DOHH2 (cell line): Measurements from ENCODE around the gene FCHSD2.

Experiments
- H3F3A ChIP-seq: fragments of 200-600 bp; sonication (generic), shearing (Covaris generic); 2 replicates; pipeline ENCODE4 v1.6.0; 2016; ENCODE audit warnings: antibody characterized with exemption, mild to moderate bottlenecking; ENCODE audit not compliant: control insufficient read depth, insufficient read depth
- H3K27ac ChIP-seq: fragments of 200-600 bp; sonication (generic); 2 replicates; pipeline ENCODE4 v1.5.1; 2014; ENCODE audit warnings: low read depth, mild to moderate bottlenecking, low read length, moderate library complexity
- H3K27me3 ChIP-seq: fragments of 200-600 bp; sonication (generic); 2 replicates; pipeline ENCODE4 v1.6.1; 2014; ENCODE audit warnings: mild to moderate bottlenecking, low read length, mixed read lengths; ENCODE audit not compliant: control insufficient read depth
- H3K36me3 ChIP-seq: fragments of 200-600 bp; sonication (generic); 2 replicates; pipeline ENCODE4 v1.6.1; 2014; ENCODE audit warnings: mild to moderate bottlenecking, low read length, moderate library complexity, mixed read lengths; ENCODE audit not compliant: control insufficient read depth
- H3K4me1 ChIP-seq: fragments of 200-600 bp; sonication (generic); 2 replicates; pipeline ENCODE4 v1.6.1; 2014; ENCODE audit warnings: mild to moderate bottlenecking, low read length, mixed read lengths; ENCODE audit not compliant: control insufficient read depth
- H3K4me2 ChIP-seq: fragments of 200-600 bp; sonication (generic); 2 replicates; pipeline ENCODE4 v1.6.0; 2014; ENCODE audit warnings: mild to moderate bottlenecking, low read length, moderate library complexity
- H3K4me3 ChIP-seq: fragments of 200-600 bp; sonication (generic); 2 replicates; pipeline ENCODE4 v1.5.1; 2014; ENCODE audit warnings: mild to moderate bottlenecking, low read length, mixed read lengths
- H3K79me2 ChIP-seq: fragments of 200-600 bp; sonication (generic); 2 replicates; pipeline ENCODE4 v1.6.1; 2014; ENCODE audit warnings: mild to moderate bottlenecking, low read length, mixed read lengths; ENCODE audit not compliant: control insufficient read depth
- H3K9me2 ChIP-seq: fragments of 200-600 bp; sonication (generic); replicated peaks from 2 replicates; pipeline ENCODE4 v1.6.1; 2014; ENCODE audit warnings: mild to moderate bottlenecking, low read length, mixed read lengths; ENCODE audit not compliant: control insufficient read depth
- H3K9me3 ChIP-seq: fragments of 200-600 bp; sonication (generic); 2 replicates; pipeline ENCODE4 v1.6.1; 2014; ENCODE audit warnings: antibody characterized with exemption, low read length, mixed read lengths; ENCODE audit not compliant: control insufficient read depth, insufficient read depth
- H4K20me1 ChIP-seq: fragments of 200-600 bp; sonication (generic); 2 replicates; pipeline ENCODE4 v1.6.0; 2014; ENCODE audit warnings: low read depth, mild to moderate bottlenecking, antibody characterized with exemption, low read length, moderate library complexity; ENCODE audit not compliant: control insufficient read depth, insufficient read depth
- EZH2phosphoT487 ChIP-seq: fragments of 200-600 bp; sonication (generic); IDR thresholded peaks from 2 replicates; pipeline ENCODE4 v1.6.1; 2017; ENCODE audit warnings: borderline replicate concordance, mild to moderate bottlenecking, antibody characterized with exemption, low read length, moderate library complexity, mixed read lengths
- TF ChIP-seq, protein P1 (sequence below): fragments of 200-600 bp; sonication (generic); IDR thresholded peaks from one replicate; pipeline ENCODE4 v1.5.1; 2014; ENCODE audit warnings: antibody characterized with exemption, mild to moderate bottlenecking, low read depth, low read length; ENCODE audit not compliant: poor library complexity, severe bottlenecking

Gene FCHSD2

DNA sequence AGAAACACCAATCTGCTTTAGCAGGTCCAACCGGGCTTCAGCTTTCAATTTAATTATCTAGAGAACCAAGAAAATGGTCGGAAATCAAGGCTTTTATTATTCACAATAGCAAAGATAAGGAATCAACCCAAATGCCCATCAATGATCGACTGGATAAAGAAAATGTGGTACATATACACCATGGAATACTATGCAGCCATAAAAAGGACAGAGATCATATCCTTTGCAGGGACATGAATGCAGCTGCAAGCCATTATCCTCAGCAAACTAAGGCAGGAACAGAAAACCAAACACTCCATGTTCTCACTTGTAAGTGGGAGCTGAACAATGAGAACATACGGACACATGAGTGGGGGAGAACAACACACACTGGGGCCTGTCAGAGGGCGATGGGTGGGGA is 274.1 kb downstream of the FCHSD2 start:
- Histone ChIP-seq H3K79me2 (peaks cover 1% of the 10 kb centered on the region; the same call in 1 of the 2 replicates), H3K27ac (no peak overlapping the region), H3K36me3 (peaks cover 80% of the 10 kb centered on the region), H3K4me2 (no peak overlapping the region), H3K9me2 (no peaks in the 10 kb centered on the region), H3K4me1 (no peaks in the 10 kb centered on the region), H3K9me3 (no peaks in the 10 kb centered on the region), H4K20me1 (no peaks in the 10 kb centered on the region), H3F3A (peaks cover 4% of the 10 kb centered on the region), H3K4me3 (no peak overlapping the region), H3K27me3 (no peaks in the 10 kb centered on the region)
- TF ChIP-seq, protein P1, sequence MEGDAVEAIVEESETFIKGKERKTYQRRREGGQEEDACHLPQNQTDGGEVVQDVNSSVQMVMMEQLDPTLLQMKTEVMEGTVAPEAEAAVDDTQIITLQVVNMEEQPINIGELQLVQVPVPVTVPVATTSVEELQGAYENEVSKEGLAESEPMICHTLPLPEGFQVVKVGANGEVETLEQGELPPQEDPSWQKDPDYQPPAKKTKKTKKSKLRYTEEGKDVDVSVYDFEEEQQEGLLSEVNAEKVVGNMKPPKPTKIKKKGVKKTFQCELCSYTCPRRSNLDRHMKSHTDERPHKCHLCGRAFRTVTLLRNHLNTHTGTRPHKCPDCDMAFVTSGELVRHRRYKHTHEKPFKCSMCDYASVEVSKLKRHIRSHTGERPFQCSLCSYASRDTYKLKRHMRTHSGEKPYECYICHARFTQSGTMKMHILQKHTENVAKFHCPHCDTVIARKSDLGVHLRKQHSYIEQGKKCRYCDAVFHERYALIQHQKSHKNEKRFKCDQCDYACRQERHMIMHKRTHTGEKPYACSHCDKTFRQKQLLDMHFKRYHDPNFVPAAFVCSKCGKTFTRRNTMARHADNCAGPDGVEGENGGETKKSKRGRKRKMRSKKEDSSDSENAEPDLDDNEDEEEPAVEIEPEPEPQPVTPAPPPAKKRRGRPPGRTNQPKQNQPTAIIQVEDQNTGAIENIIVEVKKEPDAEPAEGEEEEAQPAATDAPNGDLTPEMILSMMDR, result no peak
- TF ChIP-seq EZH2phosphoT487, result no peak

GRCh38 chr11:72864702-72865655 is 277.1 kb downstream of the FCHSD2 start:
- Histone ChIP-seq H3K36me3 (peaks cover 84% of the 10 kb centered on the region), H3K27me3 (no peaks in the 10 kb centered on the region), H4K20me1 (no peaks in the 10 kb centered on the region), H3K79me2 (peaks cover 4% of the 10 kb centered on the region), H3F3A (no peaks in the 10 kb centered on the region; the same call in 1 of the 2 replicates), H3K4me3 (no peak overlapping the region), H3K4me2 (no peak overlapping the region), H3K9me2 (no peaks in the 10 kb centered on the region), H3K27ac (no peak overlapping the region), H3K4me1 (no peaks in the 10 kb centered on the region), H3K9me3 (no peaks in the 10 kb centered on the region)
- TF ChIP-seq EZH2phosphoT487, result no peak
- TF ChIP-seq, protein P1, result no peak

DNA sequence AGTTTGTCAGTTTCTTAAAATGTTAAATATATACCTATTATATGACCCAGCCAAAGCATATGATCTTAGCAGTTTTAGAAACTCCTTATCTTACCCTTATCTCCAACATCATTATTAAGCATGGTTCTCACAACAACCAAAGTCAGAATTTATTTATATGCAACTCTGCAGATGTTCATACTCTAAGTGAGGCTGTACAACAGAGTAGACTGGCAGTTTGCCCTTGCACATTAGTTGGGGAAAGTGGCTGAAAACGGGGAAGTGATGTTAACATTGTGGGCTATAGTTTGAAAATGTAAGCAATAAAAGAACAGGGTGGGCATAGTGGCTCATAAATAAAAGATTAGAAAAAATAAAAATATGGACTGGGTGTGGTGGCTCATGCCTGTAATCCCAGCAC is 278.2 kb downstream of the FCHSD2 start:
- Histone ChIP-seq H3K79me2 (peaks cover 4% of the 10 kb centered on the region), H3K9me3 (no peaks in the 10 kb centered on the region), H3K4me3 (no peak overlapping the region), H3K36me3 (peaks cover 85% of the 10 kb centered on the region), H3K27me3 (no peaks in the 10 kb centered on the region), H3K9me2 (no peaks in the 10 kb centered on the region), H3F3A (no peaks in the 10 kb centered on the region; the same call in 1 of the 2 replicates), H3K4me1 (no peaks in the 10 kb centered on the region), H3K27ac (no peak overlapping the region), H3K4me2 (no peak overlapping the region), H4K20me1 (no peaks in the 10 kb centered on the region)
- TF ChIP-seq, protein P1, result no peak
- no peak for TF ChIP-seq EZH2phosphoT487
